C4-2B (cell line): ENCODE data around the gene CHMP5.

Experiments
- CTCF ChIP-seq: fragments of 450-650 bp; conservative IDR thresholded peaks from 2 replicates; pipeline ENCODE4 v1.5.1; 2017; ENCODE audit warnings: mild to moderate bottlenecking
- ZFX ChIP-seq: fragments of 450-650 bp; IDR thresholded peaks from 2 replicates; pipeline ENCODE4 v1.6.1; 2017

- TF ChIP-seq CTCF (no peak), ZFX (no peak)
Observed at GRCh38 chr9:33227741-33228140, 37.1 kb upstream of the CHMP5 start.
